ENCODE measurements around the gene ARHGAP28. TPM values are rescaled to one million over a fixed set of nuclear protein-coding genes. Genes with fewer than 3 reads are reported as not detected.

The ARHGAP28 gene
- total and polyA plus RNA-seq, 2 of the 13 experiments (the other 11 are each of a cell fraction or from before 2014, with no cell fraction given): not detected

DNA sequence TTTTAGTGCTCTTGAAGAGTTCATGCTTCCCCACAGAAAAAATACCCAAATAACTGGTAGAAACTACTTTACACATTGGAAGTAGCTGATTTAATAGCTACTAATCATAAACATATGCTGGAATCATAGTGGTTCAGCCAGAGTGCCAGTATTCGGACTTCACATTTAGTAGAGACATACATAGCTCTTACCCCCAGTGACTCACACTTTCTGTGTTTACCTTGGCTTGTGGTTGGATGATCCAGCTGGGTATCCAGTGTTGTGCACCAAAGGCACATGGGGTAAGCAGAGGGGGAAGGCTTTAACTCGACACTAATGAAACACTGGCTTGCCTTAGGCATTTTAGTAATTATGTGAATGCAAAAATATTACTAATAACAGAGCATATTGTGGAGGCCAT lies 18.1 kb downstream of the ARHGAP28 start:
- Histone ChIP-seq H3K36me3 (replicated peaks in 1 of 2; ENCODE audit: control insufficient read depth in 1 of 2, insufficient read depth in 2 of 2, low read length in 2 of 2) (no peaks in the 10 kb centered on the region), H4K20me1 (ENCODE audit: insufficient read depth, low read length) (no peaks in the 10 kb centered on the region), H3K27ac (ENCODE audit: extremely low read length, insufficient read depth, low read length) (no peak overlapping the region), H3K9ac (ENCODE audit: insufficient read depth, low read depth, low read length) (no peak overlapping the region), H3K9me3 (ENCODE audit: low read length) (no peaks in the 10 kb centered on the region), H2AFZ (ENCODE audit: low read length) (no peak overlapping the region), H3K79me2 (ENCODE audit: insufficient read depth, low read length) (no peaks in the 10 kb centered on the region), H3K4me1 (ENCODE audit: insufficient read depth, low read length) (no peaks in the 10 kb centered on the region), H3K4me2 (ENCODE audit: low read depth, low read length) (no peak overlapping the region), H3K27me3 (ENCODE audit: control insufficient read depth in 1 of 2, insufficient read depth in 2 of 2, low read length in 2 of 2) (no peaks in the 10 kb centered on the region), H3K4me3 (replicated peaks in 1 of 3; ENCODE audit: insufficient read depth in 1 of 3, low read depth in 2 of 3, low read length in 3 of 3) (no peak overlapping the region)
- ChIA-PET CTCF (ENCODE audit: low intra/inter-chr PET ratio, low total read pairs) (no interaction called here), POLR2A (no interaction called here)
- BruUV-seq (replicated peaks): no TSS peak
- in situ Hi-C loops (cut with HindIII; ENCODE audit: extremely low pct_ligation_motif_present, low pct_unique_long_range_greater_than_20kb): no loop called here
- ATAC-seq (no peak), DNase-seq (ENCODE audit: low spot score) (no peak), FAIRE-seq (no peak)
- intact Hi-C loops (cut with micrococcal nuclease; ENCODE audit: unreplicated experiment): no loop called here
- TF ChIP-seq MLLT10 (CRISPR knock-in tag; IDR thresholded peaks at IDR 0.05) (no peak), ZSCAN31 (CRISPR knock-in tag; IDR thresholded peaks at IDR 0.05; ENCODE audit: low read depth) (no peak), FOSL2 (CRISPR knock-in tag; IDR thresholded peaks at IDR 0.05) (0 out of 2 replicates have a peak, but pooled peaks have one; percentile 14), TOPORS (CRISPR knock-in tag; IDR thresholded peaks at IDR 0.05) (no peak)
- TF ChIP-seq, protein P1, sequence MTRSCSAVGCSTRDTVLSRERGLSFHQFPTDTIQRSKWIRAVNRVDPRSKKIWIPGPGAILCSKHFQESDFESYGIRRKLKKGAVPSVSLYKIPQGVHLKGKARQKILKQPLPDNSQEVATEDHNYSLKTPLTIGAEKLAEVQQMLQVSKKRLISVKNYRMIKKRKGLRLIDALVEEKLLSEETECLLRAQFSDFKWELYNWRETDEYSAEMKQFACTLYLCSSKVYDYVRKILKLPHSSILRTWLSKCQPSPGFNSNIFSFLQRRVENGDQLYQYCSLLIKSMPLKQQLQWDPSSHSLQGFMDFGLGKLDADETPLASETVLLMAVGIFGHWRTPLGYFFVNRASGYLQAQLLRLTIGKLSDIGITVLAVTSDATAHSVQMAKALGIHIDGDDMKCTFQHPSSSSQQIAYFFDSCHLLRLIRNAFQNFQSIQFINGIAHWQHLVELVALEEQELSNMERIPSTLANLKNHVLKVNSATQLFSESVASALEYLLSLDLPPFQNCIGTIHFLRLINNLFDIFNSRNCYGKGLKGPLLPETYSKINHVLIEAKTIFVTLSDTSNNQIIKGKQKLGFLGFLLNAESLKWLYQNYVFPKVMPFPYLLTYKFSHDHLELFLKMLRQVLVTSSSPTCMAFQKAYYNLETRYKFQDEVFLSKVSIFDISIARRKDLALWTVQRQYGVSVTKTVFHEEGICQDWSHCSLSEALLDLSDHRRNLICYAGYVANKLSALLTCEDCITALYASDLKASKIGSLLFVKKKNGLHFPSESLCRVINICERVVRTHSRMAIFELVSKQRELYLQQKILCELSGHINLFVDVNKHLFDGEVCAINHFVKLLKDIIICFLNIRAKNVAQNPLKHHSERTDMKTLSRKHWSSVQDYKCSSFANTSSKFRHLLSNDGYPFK (CRISPR knock-in tag; IDR thresholded peaks at IDR 0.05; ENCODE audit: borderline replicate concordance): no peak
- TF ChIP-seq, protein P2, sequence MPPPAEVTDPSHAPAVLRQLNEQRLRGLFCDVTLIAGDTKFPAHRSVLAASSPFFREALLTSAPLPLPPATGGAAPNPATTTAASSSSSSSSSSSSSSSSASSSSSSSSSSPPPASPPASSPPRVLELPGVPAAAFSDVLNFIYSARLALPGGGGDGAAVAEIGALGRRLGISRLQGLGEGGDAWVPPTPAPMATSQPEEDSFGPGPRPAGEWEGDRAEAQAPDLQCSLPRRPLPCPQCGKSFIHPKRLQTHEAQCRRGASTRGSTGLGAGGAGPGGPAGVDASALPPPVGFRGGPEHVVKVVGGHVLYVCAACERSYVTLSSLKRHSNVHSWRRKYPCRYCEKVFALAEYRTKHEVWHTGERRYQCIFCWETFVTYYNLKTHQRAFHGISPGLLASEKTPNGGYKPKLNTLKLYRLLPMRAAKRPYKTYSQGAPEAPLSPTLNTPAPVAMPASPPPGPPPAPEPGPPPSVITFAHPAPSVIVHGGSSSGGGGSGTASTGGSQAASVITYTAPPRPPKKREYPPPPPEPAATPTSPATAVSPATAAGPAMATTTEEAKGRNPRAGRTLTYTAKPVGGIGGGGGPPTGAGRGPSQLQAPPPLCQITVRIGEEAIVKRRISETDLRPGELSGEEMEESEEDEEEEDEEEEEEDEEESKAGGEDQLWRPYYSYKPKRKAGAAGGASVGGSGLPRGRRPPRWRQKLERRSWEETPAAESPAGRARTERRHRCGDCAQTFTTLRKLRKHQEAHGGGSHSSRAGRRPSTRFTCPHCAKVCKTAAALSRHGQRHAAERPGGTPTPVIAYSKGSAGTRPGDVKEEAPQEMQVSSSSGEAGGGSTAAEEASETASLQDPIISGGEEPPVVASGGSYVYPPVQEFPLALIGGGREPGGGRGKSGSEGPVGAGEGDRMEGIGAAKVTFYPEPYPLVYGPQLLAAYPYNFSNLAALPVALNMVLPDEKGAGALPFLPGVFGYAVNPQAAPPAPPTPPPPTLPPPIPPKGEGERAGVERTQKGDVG (CRISPR knock-in tag; IDR thresholded peaks at IDR 0.05; ENCODE audit: borderline replicate concordance): no peak
- TF ChIP-seq, protein P3, sequence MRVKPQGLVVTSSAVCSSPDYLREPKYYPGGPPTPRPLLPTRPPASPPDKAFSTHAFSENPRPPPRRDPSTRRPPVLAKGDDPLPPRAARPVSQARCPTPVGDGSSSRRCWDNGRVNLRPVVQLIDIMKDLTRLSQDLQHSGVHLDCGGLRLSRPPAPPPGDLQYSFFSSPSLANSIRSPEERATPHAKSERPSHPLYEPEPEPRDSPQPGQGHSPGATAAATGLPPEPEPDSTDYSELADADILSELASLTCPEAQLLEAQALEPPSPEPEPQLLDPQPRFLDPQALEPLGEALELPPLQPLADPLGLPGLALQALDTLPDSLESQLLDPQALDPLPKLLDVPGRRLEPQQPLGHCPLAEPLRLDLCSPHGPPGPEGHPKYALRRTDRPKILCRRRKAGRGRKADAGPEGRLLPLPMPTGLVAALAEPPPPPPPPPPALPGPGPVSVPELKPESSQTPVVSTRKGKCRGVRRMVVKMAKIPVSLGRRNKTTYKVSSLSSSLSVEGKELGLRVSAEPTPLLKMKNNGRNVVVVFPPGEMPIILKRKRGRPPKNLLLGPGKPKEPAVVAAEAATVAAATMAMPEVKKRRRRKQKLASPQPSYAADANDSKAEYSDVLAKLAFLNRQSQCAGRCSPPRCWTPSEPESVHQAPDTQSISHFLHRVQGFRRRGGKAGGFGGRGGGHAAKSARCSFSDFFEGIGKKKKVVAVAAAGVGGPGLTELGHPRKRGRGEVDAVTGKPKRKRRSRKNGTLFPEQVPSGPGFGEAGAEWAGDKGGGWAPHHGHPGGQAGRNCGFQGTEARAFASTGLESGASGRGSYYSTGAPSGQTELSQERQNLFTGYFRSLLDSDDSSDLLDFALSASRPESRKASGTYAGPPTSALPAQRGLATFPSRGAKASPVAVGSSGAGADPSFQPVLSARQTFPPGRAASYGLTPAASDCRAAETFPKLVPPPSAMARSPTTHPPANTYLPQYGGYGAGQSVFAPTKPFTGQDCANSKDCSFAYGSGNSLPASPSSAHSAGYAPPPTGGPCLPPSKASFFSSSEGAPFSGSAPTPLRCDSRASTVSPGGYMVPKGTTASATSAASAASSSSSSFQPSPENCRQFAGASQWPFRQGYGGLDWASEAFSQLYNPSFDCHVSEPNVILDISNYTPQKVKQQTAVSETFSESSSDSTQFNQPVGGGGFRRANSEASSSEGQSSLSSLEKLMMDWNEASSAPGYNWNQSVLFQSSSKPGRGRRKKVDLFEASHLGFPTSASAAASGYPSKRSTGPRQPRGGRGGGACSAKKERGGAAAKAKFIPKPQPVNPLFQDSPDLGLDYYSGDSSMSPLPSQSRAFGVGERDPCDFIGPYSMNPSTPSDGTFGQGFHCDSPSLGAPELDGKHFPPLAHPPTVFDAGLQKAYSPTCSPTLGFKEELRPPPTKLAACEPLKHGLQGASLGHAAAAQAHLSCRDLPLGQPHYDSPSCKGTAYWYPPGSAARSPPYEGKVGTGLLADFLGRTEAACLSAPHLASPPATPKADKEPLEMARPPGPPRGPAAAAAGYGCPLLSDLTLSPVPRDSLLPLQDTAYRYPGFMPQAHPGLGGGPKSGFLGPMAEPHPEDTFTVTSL (CRISPR knock-in tag; IDR thresholded peaks at IDR 0.05; ENCODE audit: borderline replicate concordance): no peak
- WGBS (ENCODE audit: low lambda C conversion rate): 0% methylated on average over 2 of the region's 2 CpGs

Measured in HepG2 (cell line).